HG03439 (cell line): ENCODE measurements around the gene EPHA1.

Experiments
- ATAC-seq: cut with Tn5 transposase; IDR thresholded peaks from one replicate; pipeline ENCODE4 v1.9.1; 2021; ENCODE audit warnings: mild to moderate bottlenecking, moderate library complexity; ENCODE audit not compliant: unreplicated experiment

The EPHA1 gene

GRCh38 chr7:143352531-143353002 lies 56.1 kb downstream of the EPHA1 start:
- no peak for ATAC-seq

GRCh38 chr7:143351574-143351973 lies 57.1 kb downstream of the EPHA1 start:
- no peak for ATAC-seq

- ATAC-seq: no peak
Measured at GRCh38 chr7:143351060-143351459, 57.6 kb downstream of the EPHA1 start.

- no peak for ATAC-seq
Measured at GRCh38 chr7:143347950-143348349, 60.7 kb downstream of the EPHA1 start.

- ATAC-seq: no peak
Measured at GRCh38 chr7:143346018-143346417, 62.6 kb downstream of the EPHA1 start.

GRCh38 chr7:143345428-143345900 lies 63.2 kb downstream of the EPHA1 start:
- no peak for ATAC-seq

GRCh38 chr7:143343596-143343995 lies 65.1 kb downstream of the EPHA1 start:
- no peak for ATAC-seq

- no peak for ATAC-seq
Measured at GRCh38 chr7:143341842-143342241, 66.8 kb downstream of the EPHA1 start.
